H1 (cell line): ENCODE results near the gene GNB1L. TPM values are rescaled to one million over a fixed set of nuclear protein-coding genes. Genes with fewer than 3 reads are reported as not detected.

Experiments
- CTCF ChIA-PET: fragments of 300-600 bp; sonication (Branson Sonifier 250); formaldehyde crosslinking; loops from one replicate; lab custom pipeline; 2021; ENCODE audit not compliant: partially characterized antibody; lab: Charles Lee
- POLR2A ChIA-PET: fragments of 300-600 bp; sonication (Branson Sonifier 250); formaldehyde crosslinking; loops from one replicate; lab custom pipeline; 2021; ENCODE audit warnings: inconsistent platforms; ENCODE audit not compliant: partially characterized antibody; lab: Charles Lee
- DNase-seq, 2 experiments: peaks; one replicate each; pipeline versions ENCODE4 v3.0.0 to v3.0.0-alpha.2; 2010 to 2022; ENCODE audit warnings: low spot score in 2 of 2, low read depth in 1 of 2, mixed read lengths in 1 of 2
- FAIRE-seq: peaks from 2 replicates; lab custom pipeline; 2011; peaks lifted over from hg19 to GRCh38; lab: Jason Lieb, UNC
- H2AFZ ChIP-seq: 2 replicates; pipeline ENCODE4 v1.8.1; 2012; ENCODE audit warnings: low read length, inconsistent platforms
- H2AK5ac ChIP-seq: 2 replicates; pipeline ENCODE4 v1.6.1; 2013; ENCODE audit warnings: low read depth, low read length
- H2BK120ac ChIP-seq: replicated peaks from 2 replicates; pipeline ENCODE3; 2013; ENCODE audit warnings: low read depth, low read length, inconsistent platforms
- H2BK12ac ChIP-seq: 2 replicates; pipeline ENCODE4 v1.6.1; 2013; ENCODE audit warnings: low read depth, low read length
- H2BK15ac ChIP-seq: 2 replicates; pipeline ENCODE4 v1.6.1; 2013; ENCODE audit warnings: low read length
- H2BK20ac ChIP-seq: 2 replicates; pipeline ENCODE4 v1.6.1; 2013; ENCODE audit warnings: low read length
- H2BK5ac ChIP-seq: 2 replicates; pipeline ENCODE4 v1.6.1; 2013; ENCODE audit warnings: low read depth, low read length
- H3K14ac ChIP-seq: 2 replicates; pipeline ENCODE4 v1.6.1; 2013; ENCODE audit warnings: inconsistent platforms; ENCODE audit not compliant: insufficient read length
- H3K18ac ChIP-seq: 2 replicates; pipeline ENCODE4 v1.6.1; 2013; ENCODE audit warnings: low read length; ENCODE audit errors: extremely low read depth
- H3K23ac ChIP-seq: 2 replicates; pipeline ENCODE4 v1.6.1; 2013; ENCODE audit warnings: inconsistent platforms; ENCODE audit not compliant: insufficient read length
- H3K23me2 ChIP-seq: 2 replicates; pipeline ENCODE4 v1.6.1; 2013; ENCODE audit warnings: low read depth, low read length
- H3K27ac ChIP-seq: 2 replicates; pipeline ENCODE4 v1.6.1; 2011; ENCODE audit warnings: low read depth, low read length, inconsistent platforms
- H3K27me3 ChIP-seq, 4 experiments: replicated peaks in 1 of 4; 1 replicate in 1 of 4; 2 replicates in 3 of 4; pipeline versions ENCODE4 v1.6.1 to v1.8.1; 2011 to 2013; ENCODE audit warnings: low read length in 3 of 4, mild to moderate bottlenecking in 3 of 4, inconsistent platforms in 2 of 4, mixed read lengths in 2 of 4, moderate library complexity in 1 of 4; ENCODE audit not compliant: control insufficient read depth in 3 of 4, insufficient read depth in 3 of 4; ENCODE audit errors: extremely low read depth in 1 of 4
- H3K36me3 ChIP-seq, 4 experiments: 2 replicates each; pipeline versions ENCODE4 v1.6.1 to v1.8.1; 2011 to 2013; ENCODE audit warnings: mild to moderate bottlenecking in 4 of 4, low read length in 3 of 4, moderate library complexity in 2 of 4, control low read depth in 1 of 4, inconsistent platforms in 1 of 4; ENCODE audit not compliant: insufficient read depth in 4 of 4, control insufficient read depth in 2 of 4
- H3K4ac ChIP-seq: replicated peaks from 2 replicates; pipeline ENCODE3; 2013; ENCODE audit warnings: low read length, low read depth, mixed read lengths, inconsistent platforms; ENCODE audit not compliant: insufficient read length
- H3K4me1 ChIP-seq, 4 experiments: replicated peaks in 1 of 4; 1 replicate in 1 of 4; 2 replicates in 3 of 4; pipeline versions ENCODE4 v1.6.1 to v1.8.1; 2011 to 2013; ENCODE audit warnings: low read length in 3 of 4, inconsistent platforms in 2 of 4, mixed read lengths in 1 of 4; ENCODE audit not compliant: insufficient read depth in 4 of 4, control insufficient read depth in 3 of 4
- H3K4me2 ChIP-seq, 2 experiments: 2 replicates each; pipeline versions ENCODE4 v1.6.1 to v1.8.1; 2011 to 2013; ENCODE audit warnings: low read depth in 2 of 2, low read length in 2 of 2, control low read depth in 1 of 2, inconsistent platforms in 1 of 2, mild to moderate bottlenecking in 1 of 2; ENCODE audit not compliant: insufficient read depth in 1 of 2
- H3K4me3 ChIP-seq, 4 experiments: fragments of 200-600, 300-600 bp in 1 of 4; sonication (generic), shearing (Covaris generic), sonication (Bioruptor Twin) in 1 of 4; 2 replicates each; pipeline versions ENCODE4 v1.5.1 to v1.8.1; 2011 to 2016; ENCODE audit warnings: low read length in 4 of 4, low read depth in 3 of 4, control low read depth in 2 of 4, inconsistent platforms in 2 of 4, mild to moderate bottlenecking in 2 of 4, mixed read lengths in 1 of 4, moderate library complexity in 1 of 4; ENCODE audit not compliant: insufficient read depth in 2 of 4; ENCODE audit errors: extremely low read depth in 1 of 4
- H3K56ac ChIP-seq: replicated peaks from 2 replicates; pipeline ENCODE3; 2013; ENCODE audit warnings: low read depth, mild to moderate bottlenecking, mixed read lengths, low read length, inconsistent platforms; ENCODE audit not compliant: insufficient read length
- H3K79me1 ChIP-seq: 2 replicates; pipeline ENCODE4 v1.6.1; 2013; ENCODE audit warnings: low read depth, low read length, control low read depth
- H3K79me2 ChIP-seq, 2 experiments: 2 replicates each; pipeline versions ENCODE4 v1.6.1 to v1.8.1; 2012 to 2013; ENCODE audit warnings: low read length in 2 of 2, mild to moderate bottlenecking in 2 of 2, inconsistent platforms in 1 of 2; ENCODE audit not compliant: insufficient read depth in 2 of 2, control insufficient read depth in 1 of 2
- H3K9ac ChIP-seq, 4 experiments: replicated peaks in 1 of 4; 1 replicate in 1 of 4; 2 replicates in 3 of 4; pipeline versions ENCODE4 v1.6.1 to v1.8.1; 2011 to 2013; ENCODE audit warnings: low read depth in 3 of 4, low read length in 3 of 4, control low read depth in 2 of 4, mild to moderate bottlenecking in 2 of 4, moderate library complexity in 2 of 4, inconsistent platforms in 1 of 4; ENCODE audit errors: extremely low read depth in 1 of 4
- H3K9me3 ChIP-seq, 2 experiments: 2 replicates each; pipeline versions ENCODE4 v1.6.1 to v1.8.1; 2012 to 2013; ENCODE audit warnings: mild to moderate bottlenecking in 2 of 2, moderate library complexity in 2 of 2, control low read depth in 1 of 2, inconsistent platforms in 1 of 2, low read depth in 1 of 2, low read length in 1 of 2, mixed read lengths in 1 of 2; ENCODE audit not compliant: insufficient read depth in 2 of 2
- H4K20me1 ChIP-seq, 2 experiments: replicated peaks in 1 of 2; 2 replicates each; pipeline versions ENCODE3 to v1.8.1; 2011 to 2013; ENCODE audit warnings: inconsistent platforms in 2 of 2, low read length in 2 of 2, mild to moderate bottlenecking in 1 of 2; ENCODE audit not compliant: insufficient read depth in 2 of 2, control insufficient read depth in 1 of 2
- H4K5ac ChIP-seq: 2 replicates; pipeline ENCODE4 v1.6.1; 2013; ENCODE audit warnings: low read length, low read depth, mixed read lengths, inconsistent platforms; ENCODE audit not compliant: insufficient read length
- H4K8ac ChIP-seq: 2 replicates; pipeline ENCODE4 v1.8.0; 2013; ENCODE audit warnings: mild to moderate bottlenecking, moderate library complexity, low read length, inconsistent platforms; ENCODE audit not compliant: insufficient read depth; ENCODE audit errors: extremely low read depth
- H4K91ac ChIP-seq: replicated peaks from 2 replicates; pipeline ENCODE3; 2013; ENCODE audit warnings: low read length, mixed read lengths, inconsistent platforms; ENCODE audit not compliant: insufficient read length
- ASH2L ChIP-seq: fragments of 200-600, 300-600 bp; sonication (generic); IDR thresholded peaks from one replicate; pipeline ENCODE4 v1.7.1; 2017; ENCODE audit warnings: low read length
- ATF3 ChIP-seq: IDR thresholded peaks from 2 replicates; pipeline ENCODE4 v1.6.1; 2011; ENCODE audit warnings: low read depth, mild to moderate bottlenecking, low read length; ENCODE audit not compliant: insufficient read depth
- BACH1 ChIP-seq: IDR thresholded peaks from 2 replicates; pipeline ENCODE4 v1.6.1; 2012; ENCODE audit warnings: low read length, improper control_type of control experiment
- BCL11A ChIP-seq, 2 experiments: IDR thresholded peaks; one replicate each; pipeline ENCODE4 v1.6.1; 2011; ENCODE audit warnings: low read depth in 2 of 2, low read length in 2 of 2, mild to moderate bottlenecking in 2 of 2
- HDAC2 ChIP-seq, 2 experiments: fragments of 300-600 bp in 1 of 2; sonication (generic) in 1 of 2; IDR thresholded peaks; 2 replicates each; pipeline ENCODE4 v1.6.1; 2011 to 2012; ENCODE audit warnings: low read depth in 2 of 2, low read length in 2 of 2, mild to moderate bottlenecking in 2 of 2, moderate library complexity in 2 of 2, borderline replicate concordance in 1 of 2, inconsistent platforms in 1 of 2
- JUND ChIP-seq: IDR thresholded peaks from 2 replicates; pipeline ENCODE4 v1.6.1; 2011; ENCODE audit warnings: mild to moderate bottlenecking, improper control_type of control experiment, low read length
- PHF8 ChIP-seq: fragments of 200-600 bp; sonication (generic); conservative IDR thresholded peaks from 2 replicates; pipeline ENCODE4 v1.7.1; 2012; ENCODE audit warnings: low read depth, mild to moderate bottlenecking, inconsistent platforms, low read length, moderate library complexity
- SIN3A ChIP-seq, 2 experiments: IDR thresholded peaks in 1 of 2; conservative IDR thresholded peaks in 1 of 2; 2 replicates each; pipeline ENCODE4 v1.6.1; 2011 to 2012; ENCODE audit warnings: low read length in 2 of 2, improper control_type of control experiment in 1 of 2, low read depth in 1 of 2, mild to moderate bottlenecking in 1 of 2
- WGBS, 2 experiments: shearing (Covaris generic) in 1 of 2; methylation state at CpG; one replicate each; pipeline versions ENCODE4 v1.1.6 to v1.1.7; 2013 to 2015; ENCODE audit warnings: low lambda C conversion rate in 2 of 2, mixed read lengths in 2 of 2, inconsistent platforms in 1 of 2, low coverage in 1 of 2, missing lambda C conversion rate in 1 of 2; ENCODE audit not compliant: insufficient replicate concordance in 2 of 2, insufficient coverage in 1 of 2, insufficient read length in 1 of 2; ENCODE audit errors: extremely low coverage in 1 of 2, missing lambda C conversion rate in 1 of 2; 5-methylcytosine and 5-hydroxymethylcytosine counted together
- polyA plus RNA-seq, 7 experiments: library from polyadenylated mRNA; depleted of rRNA in 3 of 7; stranded (reverse) in 5 of 7; unstranded in 2 of 7; fragments of >200 nt in 5 of 7; fragments of 200-250 nt in 2 of 7; gene quantifications; 1 replicate in 5 of 7; 2 replicates in 1 of 7; 4 replicates in 1 of 7; pipeline versions ENCODE4 v1.2.1 to v1.2.3, GENCODE V29; 2011 to 2013; ENCODE audit warnings: missing spikeins in 2 of 7, mixed read lengths in 2 of 7
- total RNA-seq: library from RNA; stranded (reverse); fragmentation: NEBNext Ultra II Directional; extraction: Animal tissue kit (Norgen Biotek cat#: 25700); gene quantifications from 2 replicates; pipeline ENCODE4 v1.2.1, GENCODE V29; 2021
- TF ChIP-seq, protein P1 (sequence below): IDR thresholded peaks from 2 replicates; pipeline ENCODE4 v1.6.1; 2012; ENCODE audit warnings: low read length, inconsistent platforms

The GNB1L gene
- total and polyA plus RNA-seq, 2 of the 8 experiments (the other 6 are each of a cell fraction or from before 2014, with no cell fraction given) = 14.0 to 15.6 TPM

DNA sequence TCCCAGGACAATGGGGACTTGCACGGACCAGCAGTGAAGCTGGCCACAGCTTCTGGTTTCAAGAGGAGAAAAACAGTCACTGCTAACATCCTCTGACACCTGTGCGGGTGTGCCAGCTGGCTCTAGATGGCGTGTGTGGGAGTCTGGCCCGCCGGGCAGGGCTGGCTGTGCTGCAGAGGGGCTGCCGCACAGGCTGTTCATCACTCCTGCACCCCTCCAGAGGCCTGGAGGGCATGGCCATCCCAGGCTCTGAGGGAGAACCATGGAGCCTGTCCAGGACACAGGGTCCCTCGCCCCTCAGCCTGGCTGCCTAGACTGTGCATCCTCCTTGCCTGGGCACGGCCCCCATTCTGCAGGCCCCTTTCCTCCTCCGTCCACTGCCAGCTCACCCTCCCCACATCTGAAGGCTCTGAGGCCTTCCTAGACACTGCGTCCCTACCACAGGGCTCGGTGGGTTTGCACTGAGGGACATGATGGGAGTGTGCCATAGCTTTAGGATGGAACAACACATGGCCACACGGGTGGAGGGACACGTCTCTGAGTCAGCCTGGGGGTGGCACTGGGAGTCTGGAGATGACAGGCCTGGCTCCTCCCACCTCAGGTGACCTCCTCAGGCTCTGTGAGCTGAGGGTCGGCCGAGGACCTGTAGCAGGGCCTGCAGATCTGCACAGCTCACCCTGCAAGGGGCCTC lies 42.1 kb upstream of the GNB1L start:
- H3K27me3 ChIP-seq = no peaks in the 10 kb centered on the region; a peak in 2 of 7 replicates
- H3K27ac ChIP-seq = no peak overlapping the region
- no peaks in the 10 kb centered on the region for H3K9me3 ChIP-seq
- H4K91ac ChIP-seq = no peak overlapping the region
- no peak overlapping the region for H4K5ac ChIP-seq
- ChIA-PET POLR2A (interaction anchor here (1.5 kb wide), 1 partner anchor 27 kb away, joined by 4 read pairs; no protein-coding TSS in a partner anchor), CTCF (interaction anchor here (0.7 to 10.1 kb wide), 14 partner anchors 8 to 192 kb away, joined by 3 to 69 read pairs (median 4); no protein-coding TSS in a partner anchor)
- H3K23me2 ChIP-seq = no peaks in the 10 kb centered on the region
- H3K23ac ChIP-seq = no peak overlapping the region
- H3K4me1 ChIP-seq = peaks cover 5 to 7% (median 6%) of the 10 kb centered on the region in 4 experiments
- no peaks in the 10 kb centered on the region for H3K79me1 ChIP-seq
- H3K14ac ChIP-seq = no peak overlapping the region
- no peak overlapping the region for H3K56ac ChIP-seq
- H3K4ac ChIP-seq = no peak overlapping the region
- H3K4me3 ChIP-seq = no peak overlapping the region
- no peak overlapping the region for H3K4me2 ChIP-seq
- no peak overlapping the region for H2BK120ac ChIP-seq
- H3K79me2 ChIP-seq = no peaks in the 10 kb centered on the region
- DNase-seq (no peak), FAIRE-seq (no peak)
- H2AK5ac ChIP-seq = no peak overlapping the region
- H2BK5ac ChIP-seq = no peak overlapping the region
- H3K9ac ChIP-seq = no peak overlapping the region
- no peaks in the 10 kb centered on the region for H4K20me1 ChIP-seq
- peak overlapping the region; percentile 28; the same call in 1 of the 2 replicates for H4K8ac ChIP-seq
- no peak overlapping the region for H2AFZ ChIP-seq
- H2BK20ac ChIP-seq = no peak overlapping the region
- H2BK15ac ChIP-seq = peak overlapping the region; percentile 88
- 0 out of 2 replicates have a peak overlapping the region, but pooled peaks have one; percentile 27 for H2BK12ac ChIP-seq
- 92% methylated on average over 14 of the region's 15 CpGs; no CpG with 5 or more reads in 1 of the 2 experiments for WGBS, 2 experiments
- H3K18ac ChIP-seq = no peak overlapping the region
- H3K36me3 ChIP-seq = no peaks in the 10 kb centered on the region
- TF ChIP-seq ATF3 (no peak), ASH2L (no peak), BACH1 (no peak), SIN3A (conservative IDR thresholded peaks at IDR 0.05 in 1 of 2, IDR thresholded peaks at IDR 0.05 in 1 of 2; ENCODE audit: low read depth in 1 of 2, low read length in 2 of 2) (no peak), BCL11A (IDR thresholded peaks at IDR 0.05; ENCODE audit: low read depth in 2 of 2, low read length in 2 of 2) (no peak), JUND (no peak), HDAC2 (IDR thresholded peaks at IDR 0.05; ENCODE audit: borderline replicate concordance in 1 of 2, low read depth in 2 of 2, low read length in 2 of 2) (no peak), PHF8 (no peak)
- TF ChIP-seq, protein P1, sequence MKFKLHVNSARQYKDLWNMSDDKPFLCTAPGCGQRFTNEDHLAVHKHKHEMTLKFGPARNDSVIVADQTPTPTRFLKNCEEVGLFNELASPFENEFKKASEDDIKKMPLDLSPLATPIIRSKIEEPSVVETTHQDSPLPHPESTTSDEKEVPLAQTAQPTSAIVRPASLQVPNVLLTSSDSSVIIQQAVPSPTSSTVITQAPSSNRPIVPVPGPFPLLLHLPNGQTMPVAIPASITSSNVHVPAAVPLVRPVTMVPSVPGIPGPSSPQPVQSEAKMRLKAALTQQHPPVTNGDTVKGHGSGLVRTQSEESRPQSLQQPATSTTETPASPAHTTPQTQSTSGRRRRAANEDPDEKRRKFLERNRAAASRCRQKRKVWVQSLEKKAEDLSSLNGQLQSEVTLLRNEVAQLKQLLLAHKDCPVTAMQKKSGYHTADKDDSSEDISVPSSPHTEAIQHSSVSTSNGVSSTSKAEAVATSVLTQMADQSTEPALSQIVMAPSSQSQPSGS = no peak
